NAMALWA (cell line): ENCODE measurements around the gene MFSD6.

Source experiments
- DNase-seq: peaks from one replicate; pipeline ENCODE4 v3.0.0-alpha.2; 2015; ENCODE audit warnings: low spot score

MFSD6 gene

DNA sequence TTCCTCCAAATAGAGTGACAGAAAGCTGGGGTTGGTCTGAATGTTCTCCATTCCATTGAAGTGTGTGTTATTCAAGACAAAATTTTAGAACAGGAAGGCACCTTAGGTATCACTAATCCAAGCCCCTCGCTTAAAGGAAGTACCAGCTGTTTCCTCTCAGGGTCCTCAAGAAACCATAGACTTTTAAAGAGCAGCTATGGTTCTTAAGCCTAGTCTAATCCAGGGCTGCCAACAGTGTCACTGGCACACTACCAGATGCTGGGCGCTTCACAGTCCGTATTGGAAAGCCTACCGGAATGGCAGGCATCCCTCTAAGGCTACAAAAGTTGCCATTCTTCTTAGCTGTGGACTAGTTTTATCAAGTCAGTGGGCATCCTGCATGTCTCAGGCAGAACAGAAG, 124.4 kb downstream of the MFSD6 start:
- peak; percentile 28 for DNase-seq

DNA sequence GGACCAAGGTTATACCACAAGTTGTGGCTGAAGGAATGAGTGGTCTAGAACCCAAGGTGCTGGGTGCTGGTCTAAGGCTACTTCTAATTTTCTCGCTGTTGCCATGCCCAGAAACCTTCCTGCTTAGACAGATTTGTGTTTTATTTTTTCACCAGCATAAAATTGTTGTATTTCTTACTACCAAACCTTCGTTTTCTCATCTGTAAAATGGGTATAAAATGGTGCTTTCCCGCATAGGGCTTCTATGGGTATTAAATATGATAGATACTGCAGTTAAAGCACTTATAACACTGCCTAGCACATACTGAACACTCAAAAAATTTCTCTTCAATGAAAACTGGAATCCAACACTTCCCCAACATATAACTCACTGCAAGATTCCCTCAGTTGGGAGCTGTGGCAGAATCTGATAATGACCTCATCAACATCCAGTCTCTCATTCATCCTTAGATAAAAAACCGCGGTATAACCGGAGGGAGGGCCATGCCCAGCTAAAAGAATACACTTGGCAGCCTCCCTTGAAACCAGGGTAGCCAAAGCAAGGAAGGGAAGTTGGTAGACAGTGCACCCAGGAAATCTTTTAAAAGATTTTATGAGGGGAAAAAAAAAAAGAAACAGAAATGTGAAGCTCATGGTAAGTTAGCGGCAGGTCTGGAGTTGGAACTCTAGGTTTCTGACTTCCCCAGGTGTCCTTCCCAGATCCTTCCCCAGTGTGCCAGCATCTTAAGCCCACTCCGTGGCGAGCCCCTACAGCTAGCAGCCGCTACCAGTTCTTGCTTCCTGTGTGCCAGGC, 125.2 kb downstream of the MFSD6 start:
- no peak for DNase-seq

DNA sequence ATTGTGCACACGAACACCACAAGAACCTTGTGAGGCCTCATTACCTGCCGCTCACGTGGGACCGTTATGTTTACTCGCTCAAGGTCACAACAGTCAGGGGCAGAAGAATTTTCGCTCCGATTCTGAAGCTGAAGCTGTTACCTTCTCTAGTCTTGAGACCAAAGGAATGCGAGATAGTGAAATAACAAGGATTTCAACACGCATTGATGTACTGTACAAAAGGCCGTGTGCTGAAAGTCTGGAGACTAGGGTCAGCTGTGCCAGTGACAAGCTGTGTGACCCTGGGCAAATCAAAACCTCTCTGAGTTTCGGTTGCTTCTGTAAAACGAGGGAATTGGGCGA, 125.8 kb downstream of the MFSD6 start:
- DNase-seq = no peak

GRCh38 chr2:190534310-190535120, 126.4 kb downstream of the MFSD6 start, which contains the start of gene NEMP2:
NEMP2 (minus strand) TSS chr2:190534722; CDS start chr2:190534655, 67 bp downstream.
- DNase-seq = peak; percentile 90

GRCh38 chr2:190535121-190535439, 126.9 kb downstream of the MFSD6 start:
- no peak for DNase-seq

GRCh38 chr2:190535586-190535985, 127.4 kb downstream of the MFSD6 start:
- peak; percentile 30 for DNase-seq

DNA sequence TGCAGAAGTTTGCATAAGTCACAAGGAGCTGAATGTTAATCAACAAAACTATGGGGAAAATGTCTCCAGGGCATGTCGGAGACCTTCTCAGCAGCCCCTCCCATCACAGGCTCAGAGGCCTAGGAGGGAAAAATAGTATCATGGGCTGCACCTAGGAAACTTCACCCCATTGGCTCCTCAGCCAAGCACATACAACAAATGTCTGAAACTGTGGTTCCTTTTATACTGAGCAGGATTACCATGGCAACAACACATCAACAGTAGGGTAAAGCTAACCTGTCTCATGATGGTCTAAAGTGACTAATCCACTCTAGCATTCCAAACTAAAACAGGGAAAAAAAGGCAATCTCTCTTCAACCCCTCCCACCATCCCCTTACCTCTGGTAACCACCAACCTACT, 129.6 kb downstream of the MFSD6 start:
- DNase-seq = peak; percentile 39

GRCh38 chr2:190538201-190538600, 130.0 kb downstream of the MFSD6 start:
- no peak for DNase-seq

GRCh38 chr2:190540048-190540447, 131.9 kb downstream of the MFSD6 start:
- DNase-seq = no peak

DNA sequence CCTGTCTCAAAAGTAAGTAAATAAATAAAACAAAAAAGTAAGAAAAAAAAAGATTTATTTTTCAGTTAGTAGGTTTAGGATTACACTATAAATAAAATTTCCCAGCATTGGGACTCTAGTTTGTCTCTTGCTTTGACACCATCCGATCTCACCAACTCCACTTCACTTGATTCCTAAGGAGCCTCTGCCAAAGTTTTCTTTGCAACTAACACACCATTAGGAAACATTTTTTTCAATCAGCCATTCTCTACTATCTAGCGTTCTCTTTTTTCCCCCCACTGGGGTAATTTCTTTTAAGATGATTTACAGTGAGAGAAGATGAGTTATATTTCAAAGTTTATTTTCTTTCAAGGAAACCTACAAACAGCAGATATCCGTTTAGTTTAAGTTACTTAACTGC, 136.9 kb downstream of the MFSD6 start:
- no peak for DNase-seq

- DNase-seq = no peak
These were observed 137.6 kb downstream of the MFSD6 start for GRCh38 chr2:190545555-190546385.

- DNase-seq = no peak
These were observed 138.6 kb downstream of the MFSD6 start for GRCh38 chr2:190546734-190547133.

GRCh38 chr2:190547886-190548285, 139.7 kb downstream of the MFSD6 start:
- DNase-seq = no peak

- DNase-seq = no peak
These were observed 142.0 kb downstream of the MFSD6 start for GRCh38 chr2:190550137-190550536.
